HG03342 (cell line): ENCODE measurements around the gene CDK5RAP2.

Experiments
- ATAC-seq: cut with Tn5 transposase; IDR thresholded peaks from one replicate; pipeline ENCODE4 v1.9.1; 2021; ENCODE audit warnings: mild to moderate bottlenecking, moderate library complexity; ENCODE audit not compliant: unreplicated experiment

CDK5RAP2 gene

DNA sequence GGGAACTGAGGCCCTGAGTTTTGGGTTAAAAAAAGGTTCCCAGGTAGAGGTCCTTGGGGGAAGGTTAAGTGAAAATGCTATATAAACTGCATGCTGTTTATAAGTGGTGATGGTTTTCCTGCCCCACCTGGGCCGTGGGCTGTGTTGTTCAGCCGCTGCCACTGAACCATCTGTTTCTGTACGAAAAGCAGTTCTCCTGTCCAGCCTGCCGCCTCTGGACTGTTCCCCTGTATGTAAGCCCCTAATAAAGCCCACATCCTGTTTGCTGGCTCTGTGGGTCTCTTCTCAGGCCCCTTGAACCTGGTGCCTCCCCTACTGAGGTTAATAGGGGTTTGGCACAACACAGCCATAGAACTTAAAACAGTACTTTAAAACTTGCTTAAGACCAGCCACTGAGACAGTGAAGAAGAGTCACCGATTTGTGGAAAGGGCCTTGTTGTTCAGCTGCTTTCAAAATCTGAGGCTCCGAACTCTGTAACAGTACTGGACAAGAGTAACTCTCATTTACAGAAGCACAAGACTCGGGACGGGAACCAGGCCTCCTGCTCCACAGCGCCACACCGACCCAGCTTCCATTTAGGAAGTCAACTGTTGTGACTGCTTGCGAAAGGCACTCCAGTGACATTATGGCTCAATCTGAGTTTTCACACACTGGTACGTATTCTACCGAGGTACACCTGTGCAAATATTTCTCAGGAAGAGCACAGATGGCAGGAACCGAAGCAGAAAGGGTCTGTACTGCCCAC lies 192.5 kb downstream of the CDK5RAP2 start:
- no peak for ATAC-seq

DNA sequence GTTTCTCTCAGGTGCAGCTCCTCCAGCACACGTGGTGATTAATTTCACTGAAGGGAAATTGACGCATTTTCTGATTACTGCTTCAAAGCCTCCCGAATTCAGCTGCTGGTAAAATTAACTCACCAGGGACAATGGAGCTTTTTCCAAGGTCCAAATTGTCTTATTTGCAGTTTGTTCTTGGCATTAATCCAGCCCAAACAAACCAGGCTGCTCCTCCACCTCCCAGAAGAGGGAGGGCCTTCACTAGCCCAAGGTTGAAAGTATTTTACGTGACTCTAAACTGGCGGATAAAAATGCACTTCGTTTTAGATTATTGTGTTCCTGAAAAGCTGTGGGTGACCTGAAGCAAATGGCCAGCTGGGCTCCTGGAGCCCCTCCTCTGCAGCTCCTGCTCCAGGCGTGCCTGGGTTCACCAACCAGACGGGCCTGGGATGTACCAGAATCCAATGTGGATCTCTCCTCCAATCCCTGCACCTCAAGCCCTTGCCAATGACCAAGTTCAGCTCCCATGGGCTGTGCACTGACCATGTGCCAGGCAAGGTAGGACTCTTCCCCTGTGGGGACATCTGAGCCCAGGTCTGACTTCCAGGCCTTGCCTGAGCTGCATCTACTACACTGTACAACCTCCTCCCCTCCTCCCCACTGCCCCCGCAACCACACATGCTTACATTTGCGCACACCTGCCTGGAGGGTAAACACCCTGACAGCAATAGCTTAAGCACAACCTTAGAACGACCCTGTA lies 193.4 kb downstream of the CDK5RAP2 start:
- no peak for ATAC-seq

DNA sequence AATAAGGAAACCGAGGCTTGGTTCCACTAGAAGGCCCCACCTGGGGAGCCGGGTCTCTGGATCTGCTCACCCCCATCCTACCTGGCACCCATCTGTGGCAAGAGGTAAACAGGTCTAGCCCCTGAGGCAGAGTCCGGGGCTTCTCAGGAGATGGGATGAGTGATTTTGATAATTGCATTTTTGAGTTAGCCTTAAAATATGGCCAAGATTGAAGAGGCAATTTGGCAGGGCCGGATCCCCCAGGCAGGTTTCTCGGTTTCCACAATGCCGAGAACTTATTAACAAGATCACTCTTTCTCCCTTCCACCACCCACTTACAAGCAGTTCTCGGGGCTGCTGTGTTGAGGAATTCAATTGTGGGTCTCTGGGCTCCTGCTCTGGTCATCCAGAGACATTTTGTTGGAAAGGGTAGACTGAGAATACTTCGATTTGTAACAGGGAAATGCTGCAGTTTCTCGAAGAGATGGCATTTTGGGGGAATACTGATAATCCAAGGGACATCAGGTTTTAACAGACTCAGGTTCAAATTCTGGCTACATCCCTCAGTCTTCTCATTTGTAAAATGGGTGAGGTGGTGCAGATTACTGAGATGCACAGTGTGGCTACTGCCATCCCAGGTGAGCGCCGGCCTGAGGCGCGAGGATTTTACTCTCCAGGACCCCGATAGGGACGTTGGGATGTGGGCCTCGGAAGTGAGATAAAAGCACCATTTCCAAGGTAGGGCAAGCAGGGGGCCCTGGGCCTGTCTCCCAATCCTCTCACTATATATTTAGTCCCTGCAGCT lies 194.2 kb downstream of the CDK5RAP2 start:
- ATAC-seq, result no peak

DNA sequence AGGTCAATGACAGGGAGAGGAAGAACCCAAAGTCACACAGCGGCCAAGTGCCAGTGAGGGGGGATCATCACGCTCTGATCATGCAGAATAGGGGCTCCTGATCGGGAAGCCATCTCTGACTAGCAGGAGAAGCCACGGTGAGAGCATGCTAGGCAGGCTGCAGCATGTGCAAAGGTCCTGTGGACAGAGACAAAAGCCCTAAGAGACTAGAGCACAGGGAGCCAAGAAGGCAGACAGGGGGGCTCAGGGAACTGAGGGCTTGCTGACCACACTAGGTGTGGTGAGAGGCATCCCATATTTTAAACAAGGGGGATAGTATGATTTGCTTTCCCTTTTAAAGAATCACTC lies 195.1 kb downstream of the CDK5RAP2 start:
- ATAC-seq, result no peak

DNA sequence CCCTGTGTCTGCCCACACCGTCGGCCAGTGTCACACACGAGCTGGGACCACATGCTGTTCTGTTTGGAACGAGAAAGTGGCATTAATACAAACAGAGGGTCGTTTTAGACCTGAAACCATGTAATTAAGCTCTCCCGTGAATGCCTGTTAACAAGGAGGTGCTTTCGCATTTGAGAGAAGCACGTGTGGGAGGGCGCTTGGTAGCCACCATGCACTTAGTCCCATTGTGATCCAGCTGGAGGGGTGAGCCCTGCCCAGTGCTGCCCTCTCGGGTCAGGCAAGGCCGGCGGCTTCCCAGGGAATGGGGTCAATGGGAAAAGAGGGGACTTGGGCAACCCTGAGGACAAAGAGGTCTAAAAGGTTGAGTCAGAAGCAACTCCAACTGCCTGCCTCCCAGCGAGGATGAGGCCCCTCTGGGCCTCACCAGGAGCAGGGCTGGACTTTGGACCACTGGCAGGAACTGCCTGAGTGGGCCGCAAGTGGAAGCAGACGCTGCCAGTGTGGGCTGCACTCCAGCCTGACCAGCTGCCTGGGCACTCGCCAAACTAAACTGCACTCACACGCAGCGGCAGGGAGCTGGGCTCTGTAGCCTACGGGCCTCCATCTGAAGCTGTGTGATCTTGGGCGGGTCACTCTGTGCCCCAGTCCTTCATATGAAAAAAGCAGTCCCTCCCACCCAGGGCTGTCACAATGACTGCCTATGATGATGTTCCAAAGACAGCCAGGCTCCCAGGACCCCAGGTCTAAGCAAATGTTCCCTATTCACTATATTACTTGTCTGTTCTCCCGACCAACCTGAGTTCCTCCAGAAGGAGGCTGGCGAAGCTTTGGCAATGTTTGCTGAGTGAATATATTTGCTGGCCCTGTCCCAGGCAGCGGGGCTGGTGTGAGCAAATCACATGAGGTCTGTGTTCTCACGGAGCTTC lies 195.7 kb downstream of the CDK5RAP2 start:
- ATAC-seq, result no peak

DNA sequence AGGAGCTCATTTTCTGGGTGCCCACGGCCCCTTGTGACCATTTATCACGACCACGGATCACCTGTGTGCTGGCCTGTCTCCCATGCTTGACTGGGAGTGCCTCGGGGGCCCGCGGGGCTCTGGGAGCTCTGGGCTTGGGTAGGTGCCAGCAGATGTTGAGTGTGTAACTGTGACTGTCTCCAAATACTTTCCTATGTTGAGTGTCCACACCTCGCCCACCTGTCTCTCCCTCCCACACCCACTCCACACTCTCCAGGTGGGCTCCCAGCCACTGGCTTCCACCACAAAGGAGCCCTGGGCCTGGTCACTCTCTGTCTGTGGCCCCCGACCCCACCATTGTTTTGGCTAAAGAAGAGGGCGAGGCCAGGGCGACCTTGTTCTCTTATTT lies 196.4 kb downstream of the CDK5RAP2 start:
- ATAC-seq, result no peak

DNA sequence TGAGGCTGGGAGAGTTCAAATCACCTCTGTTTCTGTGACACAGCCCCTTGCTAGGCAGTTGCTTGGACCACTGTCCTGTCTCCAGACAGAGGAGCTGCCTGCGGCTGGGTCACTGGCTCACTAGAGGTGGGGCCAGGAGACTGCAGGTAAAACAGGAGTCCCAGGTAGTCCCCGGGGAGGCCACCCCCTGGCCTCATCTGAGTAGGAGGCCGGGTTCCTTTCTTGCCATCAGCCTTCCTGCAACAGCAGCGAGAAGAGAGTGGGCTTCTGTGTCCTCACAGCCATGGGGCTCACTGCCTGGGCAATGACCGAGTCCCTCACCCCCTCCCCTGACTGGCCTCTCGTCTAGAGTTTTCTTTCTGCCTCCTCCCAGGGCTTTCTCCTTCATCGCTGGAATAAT lies 197.5 kb downstream of the CDK5RAP2 start:
- no peak for ATAC-seq

DNA sequence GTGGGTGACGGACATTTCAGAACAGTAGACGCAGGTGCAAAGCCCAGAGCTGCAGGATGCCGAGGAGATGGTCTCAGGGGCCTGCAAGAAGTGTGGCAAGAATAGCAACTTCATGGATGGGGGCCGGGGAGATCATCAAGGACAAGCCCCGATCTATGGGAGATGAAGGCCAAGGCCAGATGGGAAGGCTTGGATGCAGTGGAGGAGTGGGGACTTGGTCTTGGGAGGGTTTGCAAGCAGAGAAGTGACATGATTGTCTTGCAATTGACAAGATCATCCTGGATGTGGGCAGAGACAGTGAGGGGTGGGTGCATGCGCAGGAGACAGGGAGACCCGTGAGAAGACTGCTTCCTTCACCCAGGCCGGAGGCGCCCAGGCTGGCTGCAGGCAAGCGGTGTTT lies 198.1 kb downstream of the CDK5RAP2 start:
- ATAC-seq, result no peak

DNA sequence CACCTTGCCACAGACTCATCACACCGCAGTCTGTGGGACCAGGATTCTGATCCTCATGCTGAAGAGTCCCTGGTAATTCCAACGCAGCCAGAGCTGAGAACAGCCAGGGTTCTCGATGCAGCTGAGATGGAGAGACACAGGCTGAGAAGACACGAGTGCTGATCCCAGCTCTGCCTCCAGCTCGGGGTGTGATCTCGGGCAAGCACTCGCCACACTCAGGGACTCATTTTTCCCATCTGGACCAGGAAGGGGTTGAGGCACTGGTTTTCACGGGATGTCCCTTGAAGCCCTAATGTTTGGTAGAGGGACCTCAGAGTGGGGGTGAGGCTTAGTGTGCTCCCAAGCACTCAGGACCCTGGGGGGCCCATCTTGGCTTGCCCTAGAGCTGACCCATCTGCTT lies 200.4 kb downstream of the CDK5RAP2 start:
- ATAC-seq, result no peak

DNA sequence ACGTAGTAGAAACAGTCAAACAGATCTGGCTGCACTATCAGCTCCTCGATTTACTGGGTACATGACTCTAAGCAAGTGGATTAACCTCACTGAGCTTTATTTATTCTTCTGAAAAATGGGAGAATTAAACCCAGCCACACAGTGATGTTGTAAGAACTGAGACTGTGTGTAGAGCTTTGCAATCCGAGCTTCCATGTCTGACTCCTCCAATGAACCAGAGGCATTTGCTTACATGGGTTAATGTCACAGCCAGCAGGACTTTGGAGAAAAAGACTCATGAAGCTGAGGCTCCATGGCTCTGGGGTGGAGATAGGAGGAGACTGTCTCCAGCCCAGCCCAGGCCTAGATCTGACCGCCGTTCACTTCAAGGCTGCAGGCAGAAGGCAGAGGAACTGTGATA lies 201.3 kb downstream of the CDK5RAP2 start:
- no peak for ATAC-seq

DNA sequence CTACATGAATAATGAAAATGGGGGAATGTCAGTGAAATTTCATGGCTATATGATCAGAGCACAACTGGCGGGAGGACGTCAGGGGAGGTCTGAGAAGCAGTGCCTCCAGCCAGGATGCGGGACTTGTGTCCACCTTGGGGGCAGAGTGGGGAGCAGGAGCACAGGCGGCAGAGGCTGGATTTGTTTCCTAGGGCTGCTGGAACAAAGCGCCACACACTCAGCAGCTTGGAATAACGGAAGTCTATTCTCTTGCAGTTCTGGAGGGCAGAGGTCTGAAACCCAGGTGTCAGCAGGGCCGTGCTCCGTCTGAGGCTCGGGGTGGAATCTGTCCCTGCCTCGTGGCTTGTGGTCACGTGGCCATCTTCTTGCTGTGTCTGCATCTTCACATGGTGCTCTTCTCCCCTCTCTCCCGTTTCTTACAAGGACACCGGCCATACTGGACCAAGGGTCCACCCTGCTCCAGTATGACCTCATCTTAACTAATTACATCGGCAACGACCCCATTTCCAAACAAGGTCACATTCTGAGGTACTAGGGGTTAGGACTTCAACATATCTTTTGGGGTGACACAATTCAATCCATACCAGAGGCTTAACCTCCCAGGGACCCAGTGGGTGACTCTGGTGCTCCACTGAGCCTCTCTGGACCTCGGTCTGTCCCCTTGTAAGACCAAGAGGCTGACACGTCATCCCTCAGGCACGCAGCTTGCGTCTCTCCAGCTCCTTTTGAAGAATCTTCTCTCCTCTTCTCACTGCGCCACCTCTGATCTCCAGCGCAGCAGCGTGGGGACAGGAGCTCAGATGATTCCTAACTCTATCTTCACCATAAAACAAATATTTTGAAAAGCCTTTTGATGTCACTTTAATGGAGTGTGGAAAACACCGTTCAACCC lies 202.5 kb downstream of the CDK5RAP2 start:
- no peak for ATAC-seq

DNA sequence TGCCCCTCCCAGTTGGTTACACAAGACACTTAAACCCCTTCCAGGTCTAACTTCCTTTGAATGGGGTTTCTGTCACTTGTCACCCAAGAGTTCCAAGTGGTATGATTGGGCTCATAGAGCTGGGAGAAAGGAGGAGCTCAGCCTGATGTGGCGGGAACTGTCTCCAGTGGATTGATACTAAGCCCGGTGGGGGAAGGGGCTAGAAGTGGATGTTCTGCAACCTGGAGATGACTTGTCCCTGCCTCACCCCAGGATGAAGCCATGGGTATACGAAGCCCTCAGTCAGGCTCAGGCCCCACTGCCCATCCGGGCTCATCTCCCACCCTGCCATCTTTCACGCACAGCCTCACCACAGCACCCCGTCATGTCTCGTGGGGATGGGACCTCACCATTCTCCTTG lies 203.9 kb downstream of the CDK5RAP2 start:
- no peak for ATAC-seq

DNA sequence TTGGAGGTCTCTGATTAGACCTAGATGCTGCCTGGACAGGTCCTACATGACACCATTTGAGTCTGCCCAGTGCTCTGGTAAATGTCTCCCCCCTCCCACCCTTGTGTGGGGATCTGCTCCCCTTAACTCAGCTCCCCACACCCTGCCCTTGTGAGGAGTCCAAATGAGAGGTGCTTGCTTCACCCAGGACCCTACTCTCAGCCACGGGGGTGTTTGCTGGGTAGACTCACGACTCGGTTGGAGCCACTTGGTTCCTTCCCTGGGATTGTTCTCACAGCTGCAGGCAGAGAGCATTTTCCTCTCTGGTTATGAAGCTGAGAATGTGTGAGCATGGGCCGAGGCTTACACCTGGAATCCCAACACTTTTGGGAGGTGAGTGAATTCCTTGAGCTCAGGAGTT lies 204.7 kb downstream of the CDK5RAP2 start:
- ATAC-seq, result no peak

DNA sequence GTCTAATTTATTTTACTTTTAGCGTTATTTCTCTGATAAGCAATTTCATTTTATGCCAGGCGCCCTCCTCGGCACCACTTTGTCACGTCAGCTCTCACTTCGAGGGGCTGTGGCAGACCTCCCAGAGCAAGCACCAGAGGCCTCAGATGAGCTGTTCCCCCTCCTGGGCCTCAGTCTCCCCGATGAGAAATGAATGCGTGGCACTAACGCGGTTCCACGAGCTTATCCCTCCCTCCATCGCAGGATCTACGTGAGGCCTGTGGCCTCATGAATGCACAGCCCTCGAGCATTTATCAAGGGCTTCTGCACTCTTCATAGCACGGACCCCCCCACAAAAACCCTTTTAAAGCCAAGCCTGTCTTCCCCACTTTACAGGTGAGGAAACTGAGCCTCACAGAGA lies 205.2 kb downstream of the CDK5RAP2 start:
- ATAC-seq, result no peak

DNA sequence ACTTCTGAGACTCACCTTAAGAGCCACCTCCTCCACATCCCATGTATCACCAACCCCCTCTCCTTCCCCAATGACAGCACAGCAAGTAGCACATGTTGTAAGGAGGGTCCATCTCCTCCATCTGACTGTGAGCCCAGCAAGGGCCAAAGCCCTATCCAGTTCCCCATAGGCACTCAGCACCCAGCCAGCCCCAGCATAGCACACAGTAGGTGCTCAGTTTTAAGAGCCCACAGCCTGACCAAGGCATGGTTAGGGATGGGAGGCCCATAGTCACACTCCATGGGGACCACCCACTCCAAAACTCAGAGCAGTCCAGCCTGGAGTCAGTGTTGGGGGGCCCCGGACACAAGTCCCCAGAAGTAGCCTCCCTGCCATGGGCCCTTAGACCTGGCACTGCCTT lies 205.7 kb downstream of the CDK5RAP2 start:
- ATAC-seq, result no peak

DNA sequence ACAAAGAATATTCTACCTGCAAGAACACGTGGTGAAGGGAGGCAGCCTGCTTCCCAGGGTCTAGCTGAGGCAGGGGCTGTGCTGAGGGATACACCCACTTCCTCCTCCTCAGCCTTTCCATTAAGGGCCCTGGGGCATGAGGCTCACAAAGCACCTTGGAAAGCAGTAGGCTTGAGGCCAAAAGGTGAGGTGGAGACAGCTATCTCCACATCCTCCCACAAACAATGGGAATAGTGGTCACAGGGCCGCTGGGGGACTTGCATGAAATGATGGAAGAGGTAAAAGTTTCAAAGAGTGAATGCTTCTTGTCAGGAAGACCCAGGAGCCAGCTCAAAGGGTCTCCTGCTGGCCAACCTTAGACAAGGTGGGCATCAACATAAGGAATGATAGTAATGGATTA lies 207.9 kb downstream of the CDK5RAP2 start:
- ATAC-seq, result no peak

DNA sequence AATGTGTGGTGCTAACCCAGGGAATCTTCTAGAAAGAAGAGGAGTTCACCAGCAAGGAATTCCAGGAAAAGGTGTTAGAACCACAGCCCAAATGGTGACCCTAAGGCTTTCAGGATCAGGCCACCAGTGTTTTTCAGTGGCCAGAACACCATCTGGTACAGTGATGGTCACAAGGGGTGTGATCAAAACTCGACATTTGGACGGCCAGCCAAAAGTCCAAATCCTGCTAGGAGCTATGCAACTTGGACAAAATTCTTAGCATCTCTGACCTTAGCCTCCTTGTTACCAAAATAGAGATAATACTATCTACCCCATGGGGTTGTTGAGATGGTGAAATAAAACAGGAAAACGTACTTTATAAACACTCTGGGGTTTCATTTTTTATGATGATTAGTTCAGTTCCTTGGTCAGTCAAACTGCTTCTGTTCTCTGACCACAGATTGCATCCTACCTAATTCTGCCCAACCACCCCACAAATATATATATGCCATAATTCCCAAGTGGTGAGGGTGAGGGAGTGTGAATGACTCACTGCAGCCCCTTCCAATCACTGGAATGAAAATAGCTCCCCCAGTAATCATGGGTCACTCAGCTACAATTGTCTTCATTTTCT lies 210.3 kb downstream of the CDK5RAP2 start:
- no peak for ATAC-seq

DNA sequence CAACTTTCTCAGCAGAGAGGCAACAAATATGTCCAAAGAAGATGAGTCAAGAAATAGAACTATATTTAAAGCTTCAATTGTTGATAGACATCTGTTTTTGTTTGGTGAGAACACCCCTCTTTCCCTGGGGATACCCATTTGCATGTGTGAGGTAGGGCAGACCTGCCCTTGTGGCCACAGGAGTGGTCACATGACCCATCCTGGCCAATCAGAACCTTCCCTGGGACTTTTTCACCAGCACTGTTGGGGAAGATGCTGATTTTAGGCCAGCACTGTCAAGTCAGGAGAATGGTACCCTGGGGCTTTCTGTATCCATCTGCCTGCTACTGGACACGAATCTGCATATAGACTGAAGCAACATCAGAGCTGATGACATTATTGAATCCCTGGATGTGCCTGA lies 211.2 kb downstream of the CDK5RAP2 start:
- no peak for ATAC-seq

DNA sequence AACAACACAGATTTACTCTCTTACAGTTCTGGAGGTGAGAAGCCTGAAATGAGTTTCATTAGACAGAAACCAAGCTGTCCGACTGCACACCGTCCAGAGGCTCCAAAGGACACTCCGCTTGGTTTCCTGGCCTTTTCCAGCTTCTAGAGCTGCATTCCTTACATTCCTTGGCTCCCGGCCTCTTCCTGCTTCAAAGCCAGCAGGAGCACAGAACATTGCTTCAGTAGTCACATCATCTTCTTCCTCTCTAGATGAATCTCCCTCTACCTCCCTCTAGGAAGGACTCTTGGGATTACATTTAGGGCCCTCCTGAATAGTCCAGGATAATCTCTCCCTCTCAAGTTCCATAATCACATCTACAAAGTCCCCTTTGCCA lies 213.3 kb downstream of the CDK5RAP2 start:
- no peak for ATAC-seq

DNA sequence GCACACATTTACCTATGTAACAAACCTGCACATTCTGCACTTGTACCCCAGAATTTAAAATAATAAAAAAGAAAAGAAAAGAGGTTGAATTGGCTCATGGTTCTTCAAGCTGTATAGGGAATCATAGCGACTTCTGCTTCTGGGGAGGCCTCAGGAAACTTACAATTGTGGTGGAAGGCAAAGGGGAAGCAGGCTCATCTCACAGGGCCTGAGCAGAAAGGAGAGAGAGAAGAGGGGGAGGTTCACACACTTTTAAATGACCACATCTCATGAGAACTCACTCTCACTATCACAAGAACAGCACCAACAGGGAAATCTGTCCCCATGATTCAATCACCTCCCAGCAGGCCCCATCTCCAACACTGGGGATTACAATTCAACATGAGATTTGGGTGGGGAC lies 214.6 kb downstream of the CDK5RAP2 start:
- no peak for ATAC-seq
